ENCODE data around the gene SLC7A6OS.

DNA sequence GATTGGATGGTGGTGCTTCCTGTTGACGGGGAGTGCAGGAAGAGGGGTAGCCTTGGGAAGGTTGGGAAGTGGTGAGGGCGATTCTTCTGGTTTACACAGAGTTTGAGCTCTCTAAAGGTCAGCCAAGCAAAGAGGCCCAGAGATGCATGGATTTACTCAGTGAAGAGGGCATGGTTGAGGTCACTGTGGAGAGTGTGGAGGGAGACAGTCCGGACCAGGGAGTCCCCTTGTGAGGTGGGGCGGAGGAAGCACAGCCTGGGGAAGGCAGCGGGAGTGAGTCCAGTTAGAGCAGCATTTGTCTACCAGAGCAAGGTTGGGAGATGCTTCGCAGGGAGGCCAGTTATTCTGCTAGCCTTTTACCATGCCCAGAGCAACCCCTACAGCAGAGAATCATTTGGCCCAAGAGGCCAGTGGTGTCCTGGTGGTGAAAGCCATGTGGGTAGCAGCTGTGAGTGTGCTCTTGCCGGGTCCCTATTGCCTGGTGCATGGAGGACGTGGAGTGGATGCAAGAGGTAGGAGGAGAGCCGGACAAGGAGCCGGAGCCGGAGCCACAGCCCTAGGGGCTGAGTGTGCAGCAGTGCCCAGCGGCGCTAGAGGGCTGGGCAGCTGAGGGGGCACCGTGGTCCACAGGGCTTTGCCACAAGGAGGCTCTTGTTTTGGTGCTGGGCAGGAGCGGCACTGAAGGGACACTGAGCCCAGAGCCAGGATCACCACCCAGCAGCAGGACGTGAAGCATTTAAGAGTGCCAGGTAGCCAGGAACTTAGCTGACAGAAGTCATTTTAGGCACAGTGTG is 27.8 kb upstream of the SLC7A6OS start:
- TF ChIP-seq CTCF (IDR thresholded peaks at IDR 0.05) (no peak), ZFX (IDR thresholded peaks at IDR 0.05; ENCODE audit: borderline replicate concordance) (no peak)

Measured in 22Rv1 (cell line).